ENCODE results near the gene DZIP3. TPM values are rescaled to one million over a fixed set of nuclear protein-coding genes. Genes with fewer than 3 reads are reported as not detected.
A peak's percentile ranks its signal among the peaks of the same experiment; 100 is the strongest.
"Not testable (repeated sequence)": the region's sequence is repeated elsewhere in the genome, so short reads cannot be mapped to it uniquely, and the experiment has no call there.

Gene DZIP3
- total RNA-seq, 3 donors from 2014 or later = 2.4 to 2.7 (median 2.6) TPM

GRCh38 chr3:108677811-108678210, 88.3 kb downstream of the DZIP3 start:
- Mint-ChIP-seq H3K27me3 (ENCODE audit: low read depth) (no peaks in the 10 kb centered on the region), H3K9me3 (no peaks in the 10 kb centered on the region), H3K4me1 (ENCODE audit: low read depth) (no peaks in the 10 kb centered on the region), H3K36me3 (ENCODE audit: insufficient read depth) (peaks cover 32% of the 10 kb centered on the region), H3K4me3 (no peak overlapping the region)
- no peak for ATAC-seq
- DNase-seq = no peak

DNA sequence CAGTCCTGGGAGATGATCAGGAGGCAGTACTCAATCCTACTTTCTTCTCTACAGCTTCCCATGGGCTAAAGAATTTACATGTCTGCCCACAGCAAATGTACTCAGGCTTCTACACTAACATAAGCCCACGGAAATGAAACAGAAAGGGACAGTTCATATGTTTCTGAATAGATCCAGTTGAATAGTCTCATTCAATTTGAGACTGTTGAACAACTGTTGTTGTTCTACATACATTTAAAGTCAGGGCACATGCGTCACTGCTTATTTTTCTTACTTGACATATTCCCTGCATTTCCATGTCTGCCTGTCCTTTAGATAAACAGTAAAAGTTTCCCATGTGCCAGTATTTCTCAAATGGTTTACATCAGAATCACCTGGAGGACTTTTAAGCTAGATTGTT, 102.8 kb downstream of the DZIP3 start:
- DNase-seq; H3K27me3 Mint-ChIP-seq (ENCODE audit: low read depth); H3K4me3 Mint-ChIP-seq; H3K9me3 Mint-ChIP-seq; H3K4me1 Mint-ChIP-seq (ENCODE audit: low read depth); ATAC-seq: not testable (repeated sequence)
- peaks cover 43% of the 10 kb centered on the region for H3K36me3 Mint-ChIP-seq (ENCODE audit: insufficient read depth)

DNA sequence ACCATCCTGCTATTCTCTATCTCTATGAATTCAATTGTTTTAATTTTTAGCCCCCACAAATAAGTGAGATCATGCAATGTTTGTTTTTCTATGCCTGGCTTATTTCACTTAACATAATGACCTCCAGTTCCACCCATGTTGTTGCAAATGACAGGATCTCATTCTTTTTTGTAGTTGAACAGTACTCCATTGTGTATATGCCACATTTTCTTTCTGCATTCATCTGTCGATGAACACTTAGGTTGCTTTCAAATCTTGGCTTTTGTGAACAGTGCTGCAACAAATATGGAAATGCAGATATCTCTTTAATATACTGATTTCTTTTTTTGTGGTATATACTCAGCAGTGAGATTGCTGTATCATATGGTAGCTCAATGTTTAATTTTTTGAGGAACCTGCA, 108.9 kb downstream of the DZIP3 start:
- H3K36me3 Mint-ChIP-seq (ENCODE audit: insufficient read depth) = peaks cover 13% of the 10 kb centered on the region
- no peaks in the 10 kb centered on the region for H3K4me1 Mint-ChIP-seq (ENCODE audit: low read depth)
- ATAC-seq (no peak), DNase-seq (no peak)
- H3K4me3 Mint-ChIP-seq = no peak overlapping the region
- no peaks in the 10 kb centered on the region for H3K27me3 Mint-ChIP-seq (ENCODE audit: low read depth)
- peaks cover 18% of the 10 kb centered on the region for H3K9me3 Mint-ChIP-seq

DNA sequence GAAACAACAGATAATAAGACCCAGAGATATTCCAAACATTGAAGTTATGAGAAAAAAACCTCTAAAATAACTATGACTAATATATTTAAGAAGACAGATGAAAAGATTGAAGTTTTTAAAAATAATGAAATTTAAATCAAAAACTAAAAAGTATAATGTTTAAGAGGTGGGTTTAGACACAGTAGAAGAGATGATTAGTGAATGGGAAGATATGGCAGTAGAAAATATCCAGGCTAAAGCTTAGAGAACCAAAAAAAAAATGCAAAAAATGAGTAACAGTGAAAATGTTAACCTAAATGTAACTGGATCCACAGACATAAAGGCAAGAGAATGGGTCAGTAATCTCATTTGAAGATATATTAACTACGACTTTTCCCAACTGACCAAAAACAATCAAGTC, 115.5 kb downstream of the DZIP3 start:
- no peak for DNase-seq
- H3K27me3 Mint-ChIP-seq (ENCODE audit: low read depth) = no peaks in the 10 kb centered on the region
- no peaks in the 10 kb centered on the region for H3K4me1 Mint-ChIP-seq (ENCODE audit: low read depth)
- no peak overlapping the region for H3K4me3 Mint-ChIP-seq
- peaks cover 23% of the 10 kb centered on the region for H3K9me3 Mint-ChIP-seq
- no peak for ATAC-seq
- H3K36me3 Mint-ChIP-seq (ENCODE audit: insufficient read depth) = no peaks in the 10 kb centered on the region

DNA sequence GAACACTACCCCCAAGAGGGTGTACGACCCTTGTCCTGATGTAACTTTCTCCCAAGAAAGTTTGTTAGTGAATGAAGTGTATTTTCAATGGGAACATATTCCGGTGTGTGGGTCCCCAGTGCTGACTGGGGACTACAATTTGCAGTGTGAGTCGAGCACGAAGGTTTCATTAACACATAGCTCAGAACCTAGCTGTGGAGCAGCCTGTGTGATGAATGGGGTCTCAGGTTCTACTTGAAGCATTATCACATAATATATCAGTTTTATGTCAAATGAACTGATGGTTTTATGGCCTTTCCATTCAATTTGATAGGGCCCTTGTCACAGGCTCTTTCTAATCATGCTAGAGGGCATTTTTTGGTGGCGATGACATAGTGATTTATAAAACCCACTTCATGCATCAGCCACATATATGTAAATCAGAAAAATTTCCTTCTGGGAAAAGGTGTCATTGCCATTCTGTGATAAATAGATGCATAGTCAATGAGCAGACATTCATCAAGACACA, 123.5 kb downstream of the DZIP3 start:
- Mint-ChIP-seq H3K9me3 (no peaks in the 10 kb centered on the region), H3K4me3 (no peak overlapping the region), H3K4me1 (ENCODE audit: low read depth) (no peaks in the 10 kb centered on the region), H3K27me3 (ENCODE audit: low read depth) (no peaks in the 10 kb centered on the region), H3K36me3 (ENCODE audit: insufficient read depth) (no peaks in the 10 kb centered on the region)
- ATAC-seq = no peak
- DNase-seq = no peak

GRCh38 chr3:108713816-108714215, 124.3 kb downstream of the DZIP3 start:
- Mint-ChIP-seq H3K36me3 (ENCODE audit: insufficient read depth) (no peaks in the 10 kb centered on the region), H3K4me3 (no peak overlapping the region), H3K4me1 (ENCODE audit: low read depth) (no peaks in the 10 kb centered on the region), H3K9me3 (no peaks in the 10 kb centered on the region), H3K27me3 (ENCODE audit: low read depth) (no peaks in the 10 kb centered on the region)
- ATAC-seq (no peak), DNase-seq (no peak)

DNA sequence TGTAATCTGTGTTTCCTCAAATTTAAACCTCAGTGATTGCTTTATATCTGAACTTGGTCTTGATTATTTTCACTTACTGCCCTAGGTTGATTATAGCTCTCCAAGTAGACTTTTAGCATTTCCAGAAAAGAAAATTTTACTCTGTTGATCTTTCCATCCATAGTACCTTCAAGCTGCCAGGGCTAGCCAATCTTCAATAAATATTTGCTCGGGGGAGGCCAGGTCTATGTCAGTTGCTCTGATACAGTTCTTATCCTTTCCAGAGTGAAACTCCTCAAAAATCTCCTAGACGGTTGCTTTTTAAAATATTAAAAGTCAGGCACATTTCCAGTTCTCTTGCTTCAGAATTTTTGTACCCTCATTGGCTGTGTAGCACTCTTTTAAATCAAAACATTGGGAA, 128.9 kb downstream of the DZIP3 start:
- Mint-ChIP-seq H3K27me3 (ENCODE audit: low read depth) (no peaks in the 10 kb centered on the region), H3K9me3 (peaks cover 7% of the 10 kb centered on the region), H3K4me3 (no peak overlapping the region), H3K4me1 (ENCODE audit: low read depth) (peaks cover 2% of the 10 kb centered on the region), H3K36me3 (ENCODE audit: insufficient read depth) (peaks cover 3% of the 10 kb centered on the region)
- no peak for DNase-seq
- ATAC-seq = no peak

DNA sequence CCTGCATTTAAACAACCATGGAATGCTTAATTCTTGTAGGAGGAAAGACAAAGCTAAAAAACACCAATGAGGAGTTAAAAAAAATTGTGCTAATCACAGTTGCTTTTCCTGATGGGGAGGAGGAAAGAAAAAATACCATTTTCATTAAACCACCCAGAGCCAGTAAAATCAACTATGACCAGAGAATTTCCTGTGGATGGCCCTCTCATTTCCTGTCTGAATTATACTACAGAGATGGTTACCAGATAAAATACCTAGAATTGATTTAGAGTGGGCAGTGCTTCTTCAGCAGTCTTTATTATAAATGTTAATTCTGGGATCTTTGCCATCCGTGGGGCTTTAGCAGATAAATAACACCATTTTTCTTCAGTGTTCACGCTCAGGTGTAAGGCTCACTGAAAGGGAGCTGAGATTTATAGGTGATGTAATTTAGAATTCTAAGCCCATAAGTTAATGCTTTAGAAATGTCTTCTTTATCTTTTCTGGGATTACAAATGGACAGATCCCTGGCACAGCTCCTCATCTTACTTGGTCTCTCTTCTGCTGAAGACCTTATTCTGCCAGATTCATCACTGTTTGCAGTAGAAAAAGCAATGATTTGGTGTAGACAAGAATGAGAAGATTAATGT, 129.8 kb downstream of the DZIP3 start:
- ATAC-seq (no peak), DNase-seq (no peak)
- Mint-ChIP-seq H3K36me3 (ENCODE audit: insufficient read depth) (peaks cover 3% of the 10 kb centered on the region), H3K4me3 (no peak overlapping the region), H3K27me3 (ENCODE audit: low read depth) (no peaks in the 10 kb centered on the region), H3K4me1 (ENCODE audit: low read depth) (peaks cover 2% of the 10 kb centered on the region), H3K9me3 (peaks cover 7% of the 10 kb centered on the region)

GRCh38 chr3:108722724-108723123, 133.2 kb downstream of the DZIP3 start:
- ATAC-seq (no peak), DNase-seq (no peak)
- Mint-ChIP-seq H3K36me3 (ENCODE audit: insufficient read depth) (peaks cover 3% of the 10 kb centered on the region), H3K9me3 (peaks cover 7% of the 10 kb centered on the region), H3K4me3 (no peak overlapping the region), H3K4me1 (ENCODE audit: low read depth) (peaks cover 2% of the 10 kb centered on the region), H3K27me3 (ENCODE audit: low read depth) (no peaks in the 10 kb centered on the region)

DNA sequence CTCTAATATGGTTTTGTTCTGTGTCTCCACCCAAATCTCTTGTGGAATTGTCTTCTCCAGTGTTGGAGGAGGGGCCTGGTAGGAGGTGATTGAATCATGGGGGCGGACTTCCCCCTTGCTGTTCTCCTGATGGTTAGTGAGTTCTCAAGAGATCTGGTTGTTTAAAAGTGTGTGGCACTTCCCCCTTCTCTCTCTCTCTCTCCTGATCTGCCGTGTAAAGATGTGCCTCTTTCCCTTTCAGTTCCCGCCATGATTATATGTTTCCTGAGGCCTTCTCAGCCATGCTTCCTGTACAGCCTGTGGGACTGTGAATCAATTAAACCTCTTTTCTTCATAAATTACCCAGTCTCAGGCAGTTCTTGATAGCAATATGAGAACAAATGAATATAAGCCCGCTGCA, 134.6 kb downstream of the DZIP3 start:
- no peaks in the 10 kb centered on the region for H3K27me3 Mint-ChIP-seq (ENCODE audit: low read depth)
- DNase-seq = no peak
- ATAC-seq = no peak
- H3K9me3 Mint-ChIP-seq = peaks cover 7% of the 10 kb centered on the region
- peaks cover 3% of the 10 kb centered on the region for H3K36me3 Mint-ChIP-seq (ENCODE audit: insufficient read depth)
- peaks cover 2% of the 10 kb centered on the region for H3K4me1 Mint-ChIP-seq (ENCODE audit: low read depth)
- no peak overlapping the region for H3K4me3 Mint-ChIP-seq

- H3K9me3 Mint-ChIP-seq = no peaks in the 10 kb centered on the region
- DNase-seq (no peak), ATAC-seq (no peak)
- H3K27me3 Mint-ChIP-seq (ENCODE audit: low read depth) = no peaks in the 10 kb centered on the region
- no peak overlapping the region for H3K4me3 Mint-ChIP-seq
- H3K36me3 Mint-ChIP-seq (ENCODE audit: insufficient read depth) = no peaks in the 10 kb centered on the region
- H3K4me1 Mint-ChIP-seq (ENCODE audit: low read depth) = no peaks in the 10 kb centered on the region
These were observed 138.6 kb downstream of the DZIP3 start for GRCh38 chr3:108728105-108728504.

GRCh38 chr3:108728934-108729333, 139.4 kb downstream of the DZIP3 start:
- no peaks in the 10 kb centered on the region for H3K4me1 Mint-ChIP-seq (ENCODE audit: low read depth)
- no peaks in the 10 kb centered on the region for H3K36me3 Mint-ChIP-seq (ENCODE audit: insufficient read depth)
- ATAC-seq = peak; percentile 61 to 62
- no peaks in the 10 kb centered on the region for H3K9me3 Mint-ChIP-seq
- no peak overlapping the region for H3K4me3 Mint-ChIP-seq
- H3K27me3 Mint-ChIP-seq (ENCODE audit: low read depth) = no peaks in the 10 kb centered on the region
- DNase-seq = no peak

GRCh38 chr3:108736821-108737220, 147.3 kb downstream of the DZIP3 start:
- DNase-seq (no peak), ATAC-seq (no peak)
- Mint-ChIP-seq H3K4me1 (ENCODE audit: low read depth) (no peaks in the 10 kb centered on the region), H3K9me3 (no peaks in the 10 kb centered on the region), H3K36me3 (ENCODE audit: insufficient read depth) (no peaks in the 10 kb centered on the region), H3K27me3 (ENCODE audit: low read depth) (no peaks in the 10 kb centered on the region), H3K4me3 (no peak overlapping the region)

DNA sequence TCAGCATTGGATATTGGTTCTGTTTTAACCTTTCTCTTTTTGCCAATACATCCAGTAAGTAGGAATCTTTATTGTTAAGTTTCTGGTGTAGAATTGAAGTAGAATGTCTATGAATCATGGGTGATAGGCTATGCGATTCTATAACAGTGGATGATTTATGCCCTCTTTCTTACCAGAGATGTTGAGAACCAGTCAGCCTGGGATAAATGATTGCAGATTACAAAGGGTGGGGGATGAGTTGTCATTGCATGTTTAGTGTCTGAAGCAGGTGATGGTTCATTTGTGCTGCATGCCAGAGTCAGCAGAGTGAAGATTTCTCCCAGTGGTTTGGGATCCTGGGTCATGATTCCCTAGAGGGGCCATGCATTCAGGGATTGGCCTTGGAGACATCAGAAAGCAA, 153.4 kb downstream of the DZIP3 start:
- ATAC-seq = no peak
- H3K36me3 Mint-ChIP-seq (ENCODE audit: insufficient read depth) = no peaks in the 10 kb centered on the region
- H3K9me3 Mint-ChIP-seq = no peaks in the 10 kb centered on the region
- H3K27me3 Mint-ChIP-seq (ENCODE audit: low read depth) = no peaks in the 10 kb centered on the region
- DNase-seq = no peak
- no peak overlapping the region for H3K4me3 Mint-ChIP-seq
- H3K4me1 Mint-ChIP-seq (ENCODE audit: low read depth) = no peaks in the 10 kb centered on the region

All from activated T-cell treated with anti-CD3 and anti-CD28 coated beads, Interleukin-2, amount 50 U/mL, for 4 hours (primary cell).